Measurements from ENCODE around the gene MACROD2.

The MACROD2 gene

DNA sequence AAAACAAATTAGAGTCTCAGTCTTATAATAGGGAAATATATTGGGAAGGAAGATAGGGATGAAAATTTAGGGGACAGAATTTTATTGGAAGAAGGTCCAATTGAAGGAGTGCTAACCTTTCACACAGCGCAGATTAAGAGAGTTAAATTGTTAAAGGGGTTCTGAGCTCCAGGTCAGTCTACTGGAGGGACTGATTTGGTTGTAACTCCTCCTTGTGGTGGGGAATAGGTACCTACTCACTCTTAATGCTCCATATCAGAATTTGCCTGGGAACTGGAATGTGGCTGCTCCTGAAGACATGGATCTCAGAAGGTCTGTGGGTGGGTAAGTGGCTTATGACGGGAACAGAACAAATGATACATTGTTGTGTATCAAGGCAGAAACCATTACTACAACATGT lies 198.6 kb downstream of the MACROD2 start:
- peak; percentile 2 for DNase-seq (ENCODE audit: low read depth)
- TF ChIP-seq CTCF (conservative IDR thresholded peaks at IDR 0.05; ENCODE audit: control insufficient read depth, insufficient read depth, low read depth, low read length), result peak; percentile 26
- H3K4me3 ChIP-seq (ENCODE audit: control insufficient read depth, low read depth, low read length), result no peak overlapping the region

GRCh38 chr20:14197097-14197496 lies 201.8 kb downstream of the MACROD2 start:
- no peak for TF ChIP-seq CTCF (conservative IDR thresholded peaks at IDR 0.05; ENCODE audit: control insufficient read depth, insufficient read depth, low read depth, low read length)
- DNase-seq (ENCODE audit: low read depth), result peak; percentile 26
- no peak overlapping the region for H3K4me3 ChIP-seq (ENCODE audit: control insufficient read depth, low read depth, low read length)

- no peak for DNase-seq (ENCODE audit: low read depth)
- H3K4me3 ChIP-seq (ENCODE audit: control insufficient read depth, low read depth, low read length), result no peak overlapping the region
- TF ChIP-seq CTCF (conservative IDR thresholded peaks at IDR 0.05; ENCODE audit: control insufficient read depth, insufficient read depth, low read depth, low read length), result no peak
Measured at GRCh38 chr20:14198416-14198815, 203.1 kb downstream of the MACROD2 start.

DNA sequence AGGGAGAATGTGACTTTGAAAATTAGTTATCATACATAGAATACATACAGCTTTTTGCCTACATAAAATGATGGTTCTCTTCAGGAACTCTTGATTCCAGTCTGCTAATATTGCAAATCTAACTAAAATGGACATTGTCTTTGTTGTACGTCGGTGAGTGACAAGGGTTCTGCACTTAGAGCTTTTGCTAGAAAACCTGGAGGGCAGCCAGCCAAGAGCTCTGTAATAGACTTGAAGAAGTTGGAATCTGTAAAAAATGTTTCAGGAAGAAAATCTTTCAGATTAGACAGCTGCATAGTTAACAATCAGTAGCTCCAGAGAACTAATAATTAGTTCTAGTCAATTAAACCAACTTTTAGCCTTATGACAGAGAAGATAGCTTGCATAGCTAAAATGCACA lies 203.8 kb downstream of the MACROD2 start:
- TF ChIP-seq CTCF (conservative IDR thresholded peaks at IDR 0.05; ENCODE audit: control insufficient read depth, insufficient read depth, low read depth, low read length), result no peak
- no peak overlapping the region for H3K4me3 ChIP-seq (ENCODE audit: control insufficient read depth, low read depth, low read length)
- no peak for DNase-seq (ENCODE audit: low read depth)

DNA sequence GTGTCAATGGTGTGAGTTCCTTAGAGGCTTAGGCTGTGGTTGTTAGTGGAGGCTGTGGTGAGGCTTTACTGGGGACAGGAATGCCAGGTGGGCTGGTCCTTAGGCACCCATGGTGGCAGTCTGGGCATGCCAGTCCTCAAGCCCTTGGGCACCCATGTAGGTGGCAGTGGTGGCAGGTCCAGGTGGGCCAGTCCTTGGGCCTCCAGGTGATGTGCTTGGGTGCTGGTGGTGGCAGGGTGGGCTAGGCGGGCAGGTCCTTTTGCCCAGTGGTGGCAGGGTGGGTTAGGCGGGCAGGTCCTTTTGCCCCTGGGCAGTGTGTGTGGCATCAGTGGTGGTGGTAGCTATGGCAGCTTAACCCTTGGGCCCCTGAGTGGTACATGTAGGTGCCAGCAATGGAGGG lies 208.3 kb downstream of the MACROD2 start:
- TF ChIP-seq CTCF (conservative IDR thresholded peaks at IDR 0.05; ENCODE audit: control insufficient read depth, insufficient read depth, low read depth, low read length), result no peak
- DNase-seq (ENCODE audit: low read depth), result no peak
- H3K4me3 ChIP-seq (ENCODE audit: control insufficient read depth, low read depth, low read length), result no peak overlapping the region

- no peak for TF ChIP-seq CTCF (conservative IDR thresholded peaks at IDR 0.05; ENCODE audit: control insufficient read depth, insufficient read depth, low read depth, low read length)
- no peak overlapping the region for H3K4me3 ChIP-seq (ENCODE audit: control insufficient read depth, low read depth, low read length)
- DNase-seq (ENCODE audit: low read depth), result no peak
Measured at GRCh38 chr20:14207591-14207990, 212.3 kb downstream of the MACROD2 start.

DNA sequence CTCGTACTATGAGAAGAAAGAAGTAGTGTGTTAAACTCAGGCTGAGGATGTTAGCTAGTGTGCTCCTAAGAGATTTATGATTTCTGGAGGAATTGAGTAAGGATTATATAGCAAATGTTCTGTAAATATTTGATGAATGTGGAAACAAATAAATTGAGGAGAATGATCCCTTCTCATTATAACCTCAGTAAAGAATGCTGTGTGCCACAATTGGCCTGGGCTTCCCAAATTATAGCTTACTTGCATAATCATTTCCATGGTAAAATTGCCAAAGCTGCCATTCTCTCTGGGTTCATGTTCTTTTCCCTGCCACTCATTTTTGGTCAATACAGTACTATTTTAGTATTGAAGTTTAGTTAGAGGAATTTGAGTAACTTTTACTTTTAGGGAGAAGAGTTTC lies 213.6 kb downstream of the MACROD2 start:
- DNase-seq (ENCODE audit: low read depth), result no peak
- TF ChIP-seq CTCF (conservative IDR thresholded peaks at IDR 0.05; ENCODE audit: control insufficient read depth, insufficient read depth, low read depth, low read length), result no peak
- H3K4me3 ChIP-seq (ENCODE audit: control insufficient read depth, low read depth, low read length), result no peak overlapping the region
